K562 (cell line): Measurements from ENCODE around the gene RAI1. TPM values are rescaled to one million over a fixed set of nuclear protein-coding genes. Genes with fewer than 3 reads are reported as not detected.
A peak's percentile ranks its signal among the peaks of the same experiment; 100 is the strongest.

Experiments
- ASH1L ChIP-seq: fragments of 450-650 bp; IDR thresholded peaks from 2 replicates; pipeline ENCODE4 v1.6.1; 2018; ENCODE audit warnings: borderline replicate concordance, mild to moderate bottlenecking, low read depth; ENCODE audit not compliant: partially characterized antibody
- ATF2 ChIP-seq: sonication (generic); formaldehyde crosslinking; IDR thresholded peaks from 2 replicates; pipeline ENCODE4 v1.8.1; 2022; ENCODE audit warnings: missing genetic modification reagents
- CBFB ChIP-seq: sonication (generic); formaldehyde crosslinking; IDR thresholded peaks from 2 replicates; pipeline ENCODE4 v1.4.0; 2020; ENCODE audit warnings: mild to moderate bottlenecking, missing genetic modification reagents
- CXXC5 ChIP-seq: fragments of 250-450 bp; sonication (Bioruptor Pico); IDR thresholded peaks from 2 replicates; pipeline ENCODE4 v1.8.0; 2022; ENCODE audit warnings: inconsistent platforms, mild to moderate bottlenecking, moderate library complexity
- E2F6 ChIP-seq, 2 experiments: IDR thresholded peaks; 2 replicates each; pipeline ENCODE4 v1.6.1; 2011; ENCODE audit warnings: borderline replicate concordance in 1 of 2, control low read depth in 1 of 2, low read depth in 1 of 2, low read length in 1 of 2, mild to moderate bottlenecking in 1 of 2, mixed read lengths in 1 of 2, moderate library complexity in 1 of 2; ENCODE audit not compliant: insufficient read depth in 1 of 2, insufficient read length in 1 of 2, poor library complexity in 1 of 2, severe bottlenecking in 1 of 2; ENCODE audit errors: extremely low read depth in 1 of 2
- FIP1L1 ChIP-seq: fragments of 200-400 bp; formaldehyde crosslinking; IDR thresholded peaks from 2 replicates; pipeline ENCODE4 v1.6.1; 2018; ENCODE audit warnings: mild to moderate bottlenecking, low read depth, low read length; ENCODE audit not compliant: poor library complexity, severe bottlenecking
- FOXM1 ChIP-seq, 2 experiments: fragments of 450-650 bp in 1 of 2; sonication (generic) in 1 of 2; formaldehyde crosslinking in 1 of 2; IDR thresholded peaks; 2 replicates each; pipeline versions ENCODE4 v1.6.1 to v1.9.0; 2017 to 2022; ENCODE audit warnings: low read depth in 2 of 2, mild to moderate bottlenecking in 2 of 2, missing genetic modification reagents in 1 of 2, moderate library complexity in 1 of 2
- JUND ChIP-seq, 2 experiments: IDR thresholded peaks; 2 replicates in 1 of 2; 3 replicates in 1 of 2; pipeline ENCODE4 v1.6.1; 2011; ENCODE audit warnings: borderline replicate concordance in 2 of 2, low read depth in 2 of 2, low read length in 2 of 2, improper control_type of control experiment in 1 of 2, missing biosample characterization in 1 of 2, missing genetic modification characterization in 1 of 2, missing genetic modification reagents in 1 of 2
- KAT7 ChIP-seq: sonication (generic); formaldehyde crosslinking; IDR thresholded peaks from 2 replicates; pipeline ENCODE4 v1.8.0; 2022; ENCODE audit warnings: missing genetic modification reagents, mild to moderate bottlenecking, borderline replicate concordance
- MCM3 ChIP-seq: fragments of 450-650 bp; IDR thresholded peaks from 2 replicates; pipeline ENCODE4 v1.6.1; 2016
- MCM7 ChIP-seq, 2 experiments: fragments of 450-650 bp; IDR thresholded peaks; 2 replicates each; pipeline ENCODE4 v1.6.1; 2016 to 2018
- NR2C2 ChIP-seq, 2 experiments: fragments of 200-800 bp in 1 of 2; sonication (Bioruptor generic) in 1 of 2; sonication (generic) in 1 of 2; formaldehyde crosslinking in 1 of 2; IDR thresholded peaks; 2 replicates each; pipeline versions ENCODE4 v1.6.1 to v1.8.0; 2016 to 2022; ENCODE audit warnings: mild to moderate bottlenecking in 1 of 2, missing compliant biosample characterization in 1 of 2, missing genetic modification characterization in 1 of 2, missing genetic modification reagents in 1 of 2
- POLR2A ChIP-seq: fragments of 450-650 bp; conservative IDR thresholded peaks from 2 replicates; pipeline ENCODE4 v1.6.1; 2016
- RBM14 ChIP-seq: fragments of 200-400 bp; formaldehyde crosslinking; IDR thresholded peaks from 2 replicates; pipeline ENCODE4 v1.6.1; 2018; ENCODE audit warnings: low read depth, mild to moderate bottlenecking, low read length, moderate library complexity, borderline replicate concordance; ENCODE audit not compliant: insufficient read depth
- SMAD4 ChIP-seq: fragments of 250-450 bp; sonication (Bioruptor Pico); conservative IDR thresholded peaks from 2 replicates; pipeline ENCODE4 v1.8.0; 2021; ENCODE audit warnings: inconsistent platforms, mild to moderate bottlenecking, moderate library complexity
- ZNF263 ChIP-seq: sonication (generic); formaldehyde crosslinking; IDR thresholded peaks from 2 replicates; pipeline ENCODE4 v1.8.0; 2022; ENCODE audit warnings: mild to moderate bottlenecking, missing genetic modification reagents, borderline replicate concordance
- ZNF76 ChIP-seq: fragments of 250-450 bp; sonication (Bioruptor Pico); IDR thresholded peaks from 2 replicates; pipeline ENCODE4 v1.4.0; 2020; ENCODE audit warnings: mild to moderate bottlenecking, moderate library complexity, borderline replicate concordance
- polyA plus RNA-seq, 8 experiments: library from polyadenylated mRNA; depleted of rRNA in 4 of 8; stranded (reverse) in 5 of 8; unstranded in 3 of 8; fragments of >200 nt; fragmentation: Nextera tagmentation in 2 of 8; fragmentation: Illumina TruSeq in 1 of 8; extraction: Ambion mirVana in 2 of 8; extraction: Trizol in 1 of 8; gene quantifications; 2 replicates each; pipeline versions ENCODE4 v1.2.1 to v1.2.3, GENCODE V29; 2011 to 2014; ENCODE audit warnings: inconsistent platforms in 1 of 8, missing spikeins in 1 of 8
- total RNA-seq, 7 experiments: library from RNA; depleted of rRNA in 6 of 7; stranded (reverse); fragments of >200 nt in 6 of 7; fragmentation: Illumina TruSeq in 2 of 7; extraction: Trizol in 2 of 7; gene quantifications; 2 replicates each; pipeline versions ENCODE4 v1.2.1 to v1.2.3, GENCODE V29; 2011 to 2021; ENCODE audit warnings: low replicate concordance in 1 of 7
- TF ChIP-seq, protein P1 (sequence below): fragments of 450-650 bp; IDR thresholded peaks from 2 replicates; pipeline ENCODE4 v1.6.1; 2017; ENCODE audit warnings: antibody characterized with exemption, mild to moderate bottlenecking

RAI1 gene
- total and polyA plus RNA-seq, 9 of the 15 experiments (the other 6 are each of a cell fraction or from before 2014, with no cell fraction given), result 0.68 to 19.9 (median 5.5) TPM

- TF ChIP-seq ZNF76 (CRISPR knock-in tag) (no peak), MCM7 (IDR thresholded peaks at IDR 0.05) (no peak), NR2C2 (CRISPR knock-in tag; IDR thresholded peaks at IDR 0.05) (no peak), NR2C2 (tag; IDR thresholded peaks at IDR 0.05) (0 out of 2 replicates have a peak, but pooled peaks have one; percentile 36), RBM14 (peak; percentile 25; the same call in 1 of the 2 replicates), FOXM1 (IDR thresholded peaks at IDR 0.05; ENCODE audit: low read depth) (no peak), FOXM1 (CRISPR knock-in tag; IDR thresholded peaks at IDR 0.05; ENCODE audit: low read depth) (no peak), ASH1L (no peak), JUND (IDR thresholded peaks at IDR 0.05; ENCODE audit: borderline replicate concordance, low read depth, low read length) (peak; percentile 52), JUND (tag; IDR thresholded peaks at IDR 0.05; ENCODE audit: borderline replicate concordance, low read depth, low read length) (no peak), FIP1L1 (no peak), CBFB (CRISPR knock-in tag) (no peak), SMAD4 (peak; percentile 97), ZNF263 (CRISPR knock-in tag) (no peak), KAT7 (CRISPR knock-in tag) (no peak), POLR2A (no peak; the same call in 1 of the 2 replicates), ATF2 (CRISPR knock-in tag) (peak; percentile 67; the same call in 1 of the 2 replicates), E2F6 (IDR thresholded peaks at IDR 0.05; ENCODE audit: borderline replicate concordance in 1 of 2, extremely low read depth in 1 of 2, insufficient read depth in 1 of 2, insufficient read length in 1 of 2, low read depth in 1 of 2, low read length in 1 of 2, poor library complexity in 1 of 2, severe bottlenecking in 1 of 2) (peak in 1 of 2 experiments; percentile 54), MCM3 (no peak), CXXC5 (CRISPR knock-in tag) (peak; percentile 50; the same call in 1 of the 2 replicates)
- TF ChIP-seq, protein P1, sequence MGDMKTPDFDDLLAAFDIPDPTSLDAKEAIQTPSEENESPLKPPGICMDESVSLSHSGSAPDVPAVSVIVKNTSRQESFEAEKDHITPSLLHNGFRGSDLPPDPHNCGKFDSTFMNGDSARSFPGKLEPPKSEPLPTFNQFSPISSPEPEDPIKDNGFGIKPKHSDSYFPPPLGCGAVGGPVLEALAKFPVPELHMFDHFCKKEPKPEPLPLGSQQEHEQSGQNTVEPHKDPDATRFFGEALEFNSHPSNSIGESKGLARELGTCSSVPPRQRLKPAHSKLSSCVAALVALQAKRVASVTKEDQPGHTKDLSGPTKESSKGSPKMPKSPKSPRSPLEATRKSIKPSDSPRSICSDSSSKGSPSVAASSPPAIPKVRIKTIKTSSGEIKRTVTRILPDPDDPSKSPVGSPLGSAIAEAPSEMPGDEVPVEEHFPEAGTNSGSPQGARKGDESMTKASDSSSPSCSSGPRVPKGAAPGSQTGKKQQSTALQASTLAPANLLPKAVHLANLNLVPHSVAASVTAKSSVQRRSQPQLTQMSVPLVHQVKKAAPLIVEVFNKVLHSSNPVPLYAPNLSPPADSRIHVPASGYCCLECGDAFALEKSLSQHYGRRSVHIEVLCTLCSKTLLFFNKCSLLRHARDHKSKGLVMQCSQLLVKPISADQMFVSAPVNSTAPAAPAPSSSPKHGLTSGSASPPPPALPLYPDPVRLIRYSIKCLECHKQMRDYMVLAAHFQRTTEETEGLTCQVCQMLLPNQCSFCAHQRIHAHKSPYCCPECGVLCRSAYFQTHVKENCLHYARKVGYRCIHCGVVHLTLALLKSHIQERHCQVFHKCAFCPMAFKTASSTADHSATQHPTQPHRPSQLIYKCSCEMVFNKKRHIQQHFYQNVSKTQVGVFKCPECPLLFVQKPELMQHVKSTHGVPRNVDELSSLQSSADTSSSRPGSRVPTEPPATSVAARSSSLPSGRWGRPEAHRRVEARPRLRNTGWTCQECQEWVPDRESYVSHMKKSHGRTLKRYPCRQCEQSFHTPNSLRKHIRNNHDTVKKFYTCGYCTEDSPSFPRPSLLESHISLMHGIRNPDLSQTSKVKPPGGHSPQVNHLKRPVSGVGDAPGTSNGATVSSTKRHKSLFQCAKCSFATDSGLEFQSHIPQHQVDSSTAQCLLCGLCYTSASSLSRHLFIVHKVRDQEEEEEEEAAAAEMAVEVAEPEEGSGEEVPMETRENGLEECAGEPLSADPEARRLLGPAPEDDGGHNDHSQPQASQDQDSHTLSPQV, result peak; percentile 38; the same call in 1 of the 2 replicates
Measured at GRCh38 chr17:17682293-17682736, 1.1 kb downstream of the RAI1 start (continued).
